ENCODE results near the gene COMMD3. TPM values are rescaled to one million over a fixed set of nuclear protein-coding genes. Genes with fewer than 3 reads are reported as not detected.
A peak's percentile ranks its signal among the peaks of the same experiment; 100 is the strongest.

Gene COMMD3
- total and polyA plus RNA-seq, 2 donors (not counting 1 experiment from before 2014, with no cell fraction given) = 46.0 to 74.3 TPM

DNA sequence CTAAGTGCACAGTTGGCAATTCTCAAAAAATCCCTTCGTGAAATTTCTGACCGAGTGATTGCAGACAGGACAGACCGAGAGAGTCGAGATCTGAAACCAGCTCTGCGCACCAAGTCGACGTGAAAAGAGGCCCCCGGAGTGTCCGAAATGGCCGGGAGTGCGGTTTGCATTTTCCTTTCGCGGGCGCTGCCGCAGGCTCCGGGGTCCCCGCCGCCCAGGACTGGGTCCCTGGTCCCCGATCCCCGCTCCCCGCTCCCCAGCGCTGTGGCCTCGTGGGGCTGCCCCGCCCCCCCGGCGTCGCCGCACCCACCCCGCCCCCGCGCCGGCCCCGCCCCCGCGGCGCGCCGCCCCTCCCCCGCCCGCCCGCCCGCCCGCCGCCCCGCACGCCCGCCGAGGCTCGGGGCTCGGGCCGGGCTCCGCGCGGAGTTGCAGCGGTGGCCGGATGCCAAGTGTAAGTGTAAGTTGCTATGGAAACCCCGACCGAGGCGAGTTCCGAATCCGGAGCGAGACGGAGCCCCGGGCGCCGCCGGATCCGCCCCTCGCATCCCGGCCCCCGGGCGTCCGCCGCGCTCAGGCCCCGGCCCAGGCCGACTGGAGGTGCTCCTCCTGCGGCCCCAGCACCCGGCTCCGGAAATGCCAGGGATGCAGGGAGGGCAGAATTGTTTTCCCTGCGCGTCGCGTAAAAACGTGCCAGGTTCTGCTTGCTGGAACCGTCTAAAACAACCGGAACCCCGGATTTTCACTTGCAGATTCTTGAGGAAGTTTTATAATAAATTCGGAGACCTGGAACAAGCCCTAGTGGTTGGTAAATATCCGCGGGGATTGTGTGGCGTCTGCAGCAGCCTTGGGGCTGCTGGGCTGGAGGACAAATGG, 9.3 kb downstream of the COMMD3 start:
- Histone ChIP-seq H4K20me1 (ENCODE audit: control insufficient read depth, insufficient read depth, low read length, poor library complexity, severe bottlenecking) (peaks cover 13% of the 10 kb centered on the region), H3K4me2 (replicated peaks; ENCODE audit: low read depth, low read length, poor library complexity, severe bottlenecking) (peak overlapping the region; percentile 83), H3K79me2 (ENCODE audit: control insufficient read depth, insufficient read depth, low read length) (no peaks in the 10 kb centered on the region), H3K27ac (ENCODE audit: low read length in 2 of 2) (peak overlapping the region; percentile 0 to 63), H3K9me3 (ENCODE audit: control extremely low read depth in 1 of 3, control insufficient read depth in 2 of 3, insufficient read depth in 1 of 3, low read length in 2 of 3) (no peaks in the 10 kb centered on the region), H3K4me3 (ENCODE audit: control extremely low read depth in 1 of 5, extremely low read depth in 1 of 5, insufficient read depth in 1 of 5, low read depth in 2 of 5, low read length in 4 of 5) (peak overlapping the region; percentile 52 to 80 (median 73)), H2AFZ (ENCODE audit: insufficient read depth, low read depth, low read length, poor library complexity, severe bottlenecking) (peak overlapping the region; percentile 60), H3K36me3 (replicated peaks in 1 of 2; ENCODE audit: control extremely low read depth in 1 of 2, control insufficient read depth in 1 of 2, extremely low read depth in 1 of 2, insufficient read depth in 2 of 2, low read length in 1 of 2) (peaks cover 6 to 23% of the 10 kb centered on the region in 2 experiments), H3K9ac (ENCODE audit: low read length) (peak overlapping the region; percentile 68), H3K4me1 (ENCODE audit: control insufficient read depth in 2 of 2, insufficient read depth in 2 of 2, low read length in 2 of 2) (peaks cover 28 to 37% of the 10 kb centered on the region in 2 donors), H3K27me3 (replicated peaks in 1 of 4; ENCODE audit: control extremely low read depth in 1 of 4, control insufficient read depth in 3 of 4, insufficient read depth in 4 of 4, low read length in 3 of 4) (peaks cover 0 to 16% (median 4%) of the 10 kb centered on the region in 4 experiments)
- DNase-seq (peak; percentile 85), ATAC-seq (ENCODE audit: low read depth) (peak; percentile 32)
- Mint-ChIP-seq H3K27me3 (no peaks in the 10 kb centered on the region), H3K4me1 (peaks cover 39% of the 10 kb centered on the region), H3K9me3 (ENCODE audit: insufficient read depth) (no peaks in the 10 kb centered on the region), H3K4me3 (peak overlapping the region; percentile 90), H3K27ac (peak overlapping the region; percentile 90)
- under 1% methylated on average over 75 of the region's 92 CpGs for WGBS (ENCODE audit: insufficient coverage)
- intact Hi-C loops (cut with micrococcal nuclease) = loop anchor here (1.0 to 5.0 kb wide), 3 partner anchors 8 to 1122 kb away; no protein-coding TSS in a partner anchor
- no peak for TF ChIP-seq EZH2 (IDR thresholded peaks at IDR 0.05; ENCODE audit: borderline replicate concordance, insufficient read depth, low read depth, low read length, poor library complexity, severe bottlenecking)
- TF ChIP-seq, protein P1, sequence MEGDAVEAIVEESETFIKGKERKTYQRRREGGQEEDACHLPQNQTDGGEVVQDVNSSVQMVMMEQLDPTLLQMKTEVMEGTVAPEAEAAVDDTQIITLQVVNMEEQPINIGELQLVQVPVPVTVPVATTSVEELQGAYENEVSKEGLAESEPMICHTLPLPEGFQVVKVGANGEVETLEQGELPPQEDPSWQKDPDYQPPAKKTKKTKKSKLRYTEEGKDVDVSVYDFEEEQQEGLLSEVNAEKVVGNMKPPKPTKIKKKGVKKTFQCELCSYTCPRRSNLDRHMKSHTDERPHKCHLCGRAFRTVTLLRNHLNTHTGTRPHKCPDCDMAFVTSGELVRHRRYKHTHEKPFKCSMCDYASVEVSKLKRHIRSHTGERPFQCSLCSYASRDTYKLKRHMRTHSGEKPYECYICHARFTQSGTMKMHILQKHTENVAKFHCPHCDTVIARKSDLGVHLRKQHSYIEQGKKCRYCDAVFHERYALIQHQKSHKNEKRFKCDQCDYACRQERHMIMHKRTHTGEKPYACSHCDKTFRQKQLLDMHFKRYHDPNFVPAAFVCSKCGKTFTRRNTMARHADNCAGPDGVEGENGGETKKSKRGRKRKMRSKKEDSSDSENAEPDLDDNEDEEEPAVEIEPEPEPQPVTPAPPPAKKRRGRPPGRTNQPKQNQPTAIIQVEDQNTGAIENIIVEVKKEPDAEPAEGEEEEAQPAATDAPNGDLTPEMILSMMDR (IDR thresholded peaks at IDR 0.05) = no peak
- ChIA-PET CTCF (interaction anchor here (1.0 to 1.6 kb wide), 3 partner anchors 9 to 111 kb away, joined by 4 to 5 read pairs (median 5); partner anchors contain the start of gene COMMD3), POLR2A (interaction anchor here (0.8 to 5.0 kb wide), 6 partner anchors 9 to 259 kb away, joined by 3 to 28 read pairs (median 4); partner anchors contain the start of gene COMMD3)

Data from B cell (primary cell).